PFSK-1 (cell line): ENCODE measurements around the gene RIPOR2.

Source experiments
- POLR2AphosphoS5 ChIP-seq: IDR thresholded peaks from 2 replicates; pipeline ENCODE4 v1.6.1; 2012; ENCODE audit warnings: low read depth, mild to moderate bottlenecking, control low read depth, low read length, moderate library complexity
- TF ChIP-seq, protein P1 (sequence below), 2 experiments: IDR thresholded peaks; 2 replicates each; pipeline versions ENCODE4 v1.6.1 to v1.8.0; 2011 to 2012; ENCODE audit warnings: low read depth in 2 of 2, low read length in 2 of 2, control low read depth in 1 of 2, inconsistent platforms in 1 of 2, mild to moderate bottlenecking in 1 of 2, moderate library complexity in 1 of 2; ENCODE audit not compliant: insufficient read depth in 1 of 2

DNA sequence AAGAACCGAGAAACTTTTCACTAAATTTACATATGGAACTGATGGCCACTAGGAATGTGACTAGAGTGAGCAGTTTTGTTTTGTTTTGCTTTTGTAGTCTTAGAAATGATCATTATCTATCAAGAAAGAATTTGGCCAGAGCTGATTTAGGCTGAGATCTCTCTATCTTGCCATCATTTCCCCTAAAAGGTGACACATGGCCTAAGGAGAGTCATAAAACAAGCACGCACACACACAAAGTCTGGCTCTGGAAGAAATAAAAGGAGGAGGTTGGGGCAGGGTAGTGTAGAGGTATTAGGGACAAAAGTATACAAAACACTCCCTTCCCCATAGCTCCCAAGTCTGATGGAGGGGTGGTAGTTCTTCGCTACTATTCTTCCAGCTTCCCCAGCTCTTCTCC lies 56.4 kb downstream of the RIPOR2 start:
- TF ChIP-seq POLR2AphosphoS5: no peak
- TF ChIP-seq, protein P1, sequence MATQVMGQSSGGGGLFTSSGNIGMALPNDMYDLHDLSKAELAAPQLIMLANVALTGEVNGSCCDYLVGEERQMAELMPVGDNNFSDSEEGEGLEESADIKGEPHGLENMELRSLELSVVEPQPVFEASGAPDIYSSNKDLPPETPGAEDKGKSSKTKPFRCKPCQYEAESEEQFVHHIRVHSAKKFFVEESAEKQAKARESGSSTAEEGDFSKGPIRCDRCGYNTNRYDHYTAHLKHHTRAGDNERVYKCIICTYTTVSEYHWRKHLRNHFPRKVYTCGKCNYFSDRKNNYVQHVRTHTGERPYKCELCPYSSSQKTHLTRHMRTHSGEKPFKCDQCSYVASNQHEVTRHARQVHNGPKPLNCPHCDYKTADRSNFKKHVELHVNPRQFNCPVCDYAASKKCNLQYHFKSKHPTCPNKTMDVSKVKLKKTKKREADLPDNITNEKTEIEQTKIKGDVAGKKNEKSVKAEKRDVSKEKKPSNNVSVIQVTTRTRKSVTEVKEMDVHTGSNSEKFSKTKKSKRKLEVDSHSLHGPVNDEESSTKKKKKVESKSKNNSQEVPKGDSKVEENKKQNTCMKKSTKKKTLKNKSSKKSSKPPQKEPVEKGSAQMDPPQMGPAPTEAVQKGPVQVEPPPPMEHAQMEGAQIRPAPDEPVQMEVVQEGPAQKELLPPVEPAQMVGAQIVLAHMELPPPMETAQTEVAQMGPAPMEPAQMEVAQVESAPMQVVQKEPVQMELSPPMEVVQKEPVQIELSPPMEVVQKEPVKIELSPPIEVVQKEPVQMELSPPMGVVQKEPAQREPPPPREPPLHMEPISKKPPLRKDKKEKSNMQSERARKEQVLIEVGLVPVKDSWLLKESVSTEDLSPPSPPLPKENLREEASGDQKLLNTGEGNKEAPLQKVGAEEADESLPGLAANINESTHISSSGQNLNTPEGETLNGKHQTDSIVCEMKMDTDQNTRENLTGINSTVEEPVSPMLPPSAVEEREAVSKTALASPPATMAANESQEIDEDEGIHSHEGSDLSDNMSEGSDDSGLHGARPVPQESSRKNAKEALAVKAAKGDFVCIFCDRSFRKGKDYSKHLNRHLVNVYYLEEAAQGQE (IDR thresholded peaks at IDR 0.05; ENCODE audit: insufficient read depth in 1 of 2, low read depth in 2 of 2, low read length in 2 of 2): no peak
